Measurements from ENCODE around the gene USP53.

The USP53 gene

DNA sequence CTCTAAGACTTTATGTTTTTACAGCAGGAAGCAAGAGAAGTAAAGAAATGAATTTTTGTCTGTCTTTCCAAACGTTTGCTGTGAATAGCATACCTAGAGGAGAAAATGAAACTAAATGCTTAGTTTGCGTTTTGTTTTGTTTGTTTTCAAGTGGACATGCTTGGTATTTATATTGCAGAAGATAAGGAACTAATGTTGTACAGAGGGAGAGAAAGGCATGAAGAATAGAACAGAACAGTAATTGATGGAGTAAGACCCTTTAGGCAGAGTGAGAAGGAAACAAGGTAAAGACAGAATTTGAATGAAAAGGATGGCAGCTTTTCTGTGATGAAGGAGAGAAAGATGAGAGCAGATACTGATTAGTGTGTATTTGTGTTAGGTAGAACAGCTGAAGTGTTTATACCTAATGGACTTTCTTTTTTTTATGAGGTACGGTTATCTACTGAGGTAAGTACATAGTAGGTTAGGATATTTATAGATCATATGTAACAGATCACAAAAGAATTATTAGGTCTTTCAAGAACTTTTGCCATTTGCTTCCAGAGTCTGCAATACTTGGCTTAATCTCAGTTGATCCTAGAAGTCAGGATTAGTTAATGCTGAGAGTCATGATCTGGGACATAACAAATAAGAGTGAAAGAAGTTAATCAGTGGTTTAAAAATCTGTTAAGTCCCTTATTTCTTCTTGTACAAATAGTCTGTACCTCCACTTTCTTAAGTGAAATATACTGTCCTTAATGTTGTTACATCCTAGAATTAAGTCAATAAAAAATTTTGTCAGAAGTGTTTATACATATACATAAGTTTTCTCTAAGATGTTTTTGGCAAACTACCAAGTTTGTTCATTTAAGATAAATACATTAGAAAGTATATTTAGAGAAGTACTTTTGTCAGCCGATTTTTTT lies 72.6 kb downstream of the USP53 start:
- Histone ChIP-seq H3K4me3 (ENCODE audit: low read depth, low read length) (peak overlapping the region; percentile 30), H3K36me3 (replicated peaks) (no peaks in the 10 kb centered on the region), H3K27me3 (replicated peaks) (no peaks in the 10 kb centered on the region), H3K27ac (no peak overlapping the region)
- TF ChIP-seq, protein P1, sequence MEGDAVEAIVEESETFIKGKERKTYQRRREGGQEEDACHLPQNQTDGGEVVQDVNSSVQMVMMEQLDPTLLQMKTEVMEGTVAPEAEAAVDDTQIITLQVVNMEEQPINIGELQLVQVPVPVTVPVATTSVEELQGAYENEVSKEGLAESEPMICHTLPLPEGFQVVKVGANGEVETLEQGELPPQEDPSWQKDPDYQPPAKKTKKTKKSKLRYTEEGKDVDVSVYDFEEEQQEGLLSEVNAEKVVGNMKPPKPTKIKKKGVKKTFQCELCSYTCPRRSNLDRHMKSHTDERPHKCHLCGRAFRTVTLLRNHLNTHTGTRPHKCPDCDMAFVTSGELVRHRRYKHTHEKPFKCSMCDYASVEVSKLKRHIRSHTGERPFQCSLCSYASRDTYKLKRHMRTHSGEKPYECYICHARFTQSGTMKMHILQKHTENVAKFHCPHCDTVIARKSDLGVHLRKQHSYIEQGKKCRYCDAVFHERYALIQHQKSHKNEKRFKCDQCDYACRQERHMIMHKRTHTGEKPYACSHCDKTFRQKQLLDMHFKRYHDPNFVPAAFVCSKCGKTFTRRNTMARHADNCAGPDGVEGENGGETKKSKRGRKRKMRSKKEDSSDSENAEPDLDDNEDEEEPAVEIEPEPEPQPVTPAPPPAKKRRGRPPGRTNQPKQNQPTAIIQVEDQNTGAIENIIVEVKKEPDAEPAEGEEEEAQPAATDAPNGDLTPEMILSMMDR (IDR thresholded peaks at IDR 0.05; ENCODE audit: low read depth, low read length, missing control alignments), result no peak
- in situ Hi-C loops (cut with HindIII; ENCODE audit: low pct_ligation_motif_present, low sequenced_read_pairs), result no loop called here
- no peak for DNase-seq

- H3K27ac ChIP-seq, result no peak overlapping the region
Observed at GRCh38 chr4:119286377-119287002, 74.0 kb downstream of the USP53 start.

DNA sequence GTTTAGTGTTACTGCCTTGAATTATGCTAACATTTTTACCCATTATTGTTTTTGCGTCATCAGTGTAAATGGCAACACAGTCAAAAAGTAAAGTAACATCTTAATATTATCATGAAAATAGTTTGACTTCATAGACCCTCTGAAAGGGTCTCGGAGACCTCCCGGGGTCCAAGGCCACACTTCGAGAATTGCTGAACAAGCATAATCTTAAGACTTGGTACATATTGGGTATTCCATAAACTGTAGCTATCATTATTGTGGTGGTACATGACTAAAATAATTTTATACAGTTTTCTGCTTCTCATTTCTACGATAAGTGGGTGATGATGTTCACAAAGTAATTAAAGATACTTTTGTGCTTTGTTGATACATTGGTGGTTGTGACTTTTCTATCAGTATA lies 76.8 kb downstream of the USP53 start:
- peaks cover 6% of the 10 kb centered on the region for H3K36me3 ChIP-seq (replicated peaks)
- TF ChIP-seq, protein P1 (IDR thresholded peaks at IDR 0.05; ENCODE audit: low read depth, low read length, missing control alignments), result no peak
- in situ Hi-C loops (cut with HindIII; ENCODE audit: low pct_ligation_motif_present, low sequenced_read_pairs), result no loop called here
- no peak overlapping the region for H3K4me3 ChIP-seq (ENCODE audit: low read depth, low read length)
- no peaks in the 10 kb centered on the region for H3K27me3 ChIP-seq (replicated peaks)
- no peak overlapping the region for H3K27ac ChIP-seq
- no peak for DNase-seq

More at GRCh38 chr4:119286377-119287002, 74.0 kb downstream of the USP53 start:
- peak; percentile 50 for DNase-seq
- Histone ChIP-seq H3K4me3 (ENCODE audit: low read depth, low read length) (no peak overlapping the region), H3K27me3 (replicated peaks) (no peaks in the 10 kb centered on the region), H3K36me3 (replicated peaks) (no peaks in the 10 kb centered on the region)
- in situ Hi-C loops (cut with HindIII; ENCODE audit: low pct_ligation_motif_present, low sequenced_read_pairs), result no loop called here
- TF ChIP-seq, protein P1 (IDR thresholded peaks at IDR 0.05; ENCODE audit: low read depth, low read length, missing control alignments), result peak; percentile 50

GRCh38 chr4:119290598-119290997 lies 78.1 kb downstream of the USP53 start:
- DNase-seq, result no peak
- Histone ChIP-seq H3K4me3 (ENCODE audit: low read depth, low read length) (no peak overlapping the region), H3K27ac (no peak overlapping the region), H3K36me3 (replicated peaks) (peaks cover 6% of the 10 kb centered on the region), H3K27me3 (replicated peaks) (no peaks in the 10 kb centered on the region)
- TF ChIP-seq, protein P1 (IDR thresholded peaks at IDR 0.05; ENCODE audit: low read depth, low read length, missing control alignments), result no peak
- in situ Hi-C loops (cut with HindIII; ENCODE audit: low pct_ligation_motif_present, low sequenced_read_pairs), result no loop called here

GRCh38 chr4:119296356-119296755 lies 83.8 kb downstream of the USP53 start:
- TF ChIP-seq, protein P1 (IDR thresholded peaks at IDR 0.05; ENCODE audit: low read depth, low read length, missing control alignments), result no peak
- Histone ChIP-seq H3K27ac (no peak overlapping the region), H3K36me3 (replicated peaks) (peaks cover 10% of the 10 kb centered on the region), H3K4me3 (ENCODE audit: low read depth, low read length) (no peak overlapping the region), H3K27me3 (replicated peaks) (no peaks in the 10 kb centered on the region)
- no peak for DNase-seq
- in situ Hi-C loops (cut with HindIII; ENCODE audit: low pct_ligation_motif_present, low sequenced_read_pairs), result no loop called here

All from brain microvascular endothelial cell (primary cell).